Measurements from ENCODE around the gene DAPK2.

DAPK2 gene

DNA sequence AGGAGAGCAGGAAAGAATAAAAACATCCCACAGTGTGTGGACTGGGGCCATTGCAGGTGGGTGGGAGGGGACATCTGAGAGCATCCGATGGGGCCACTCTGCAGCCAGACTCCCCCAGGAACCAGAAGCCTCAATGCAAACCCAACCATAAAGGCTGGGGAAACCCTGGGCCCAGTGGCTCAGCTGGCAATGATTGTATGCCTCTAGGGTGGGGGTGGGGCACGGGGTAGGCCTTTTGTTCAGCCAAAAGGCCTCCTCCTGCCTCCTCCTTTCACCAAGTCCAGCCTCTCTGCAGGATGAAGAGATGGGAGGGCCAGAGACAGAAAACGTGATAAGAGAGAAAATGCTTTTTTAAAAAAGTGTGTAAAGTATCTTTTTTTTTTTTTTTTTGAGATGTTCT lies 167.1 kb downstream of the DAPK2 start:
- in situ Hi-C loops (cut with MboI; ENCODE audit: low sequenced_read_pairs), result no loop called here

DNA sequence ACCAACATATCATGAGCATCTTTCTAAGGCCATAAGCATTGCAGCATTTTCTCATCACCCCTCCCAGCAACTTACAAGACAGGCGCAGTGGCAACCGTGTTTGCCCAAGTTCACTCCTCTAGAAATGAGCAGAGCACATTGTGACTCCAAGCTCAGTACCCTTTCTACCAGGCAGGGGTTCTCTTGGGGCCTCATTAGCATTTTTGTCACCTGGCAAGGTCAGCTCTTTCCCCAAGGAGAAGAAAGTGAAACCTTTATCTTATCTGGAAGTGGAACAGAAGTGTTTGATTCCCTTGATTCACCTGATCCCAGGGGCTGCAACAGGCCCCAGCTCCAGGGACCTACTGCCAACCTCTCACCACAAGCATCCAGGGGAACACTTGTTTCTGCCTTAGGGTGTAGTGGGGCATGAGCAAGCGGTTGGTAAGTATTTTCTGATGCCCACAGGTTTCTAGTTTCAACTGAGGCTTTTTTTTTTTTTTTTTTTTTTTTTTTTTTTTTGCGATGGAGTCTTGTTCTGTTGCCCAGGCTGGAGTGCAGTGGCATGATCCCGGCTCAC lies 168.5 kb downstream of the DAPK2 start:
- in situ Hi-C loops (cut with MboI; ENCODE audit: low sequenced_read_pairs), result no loop called here

DNA sequence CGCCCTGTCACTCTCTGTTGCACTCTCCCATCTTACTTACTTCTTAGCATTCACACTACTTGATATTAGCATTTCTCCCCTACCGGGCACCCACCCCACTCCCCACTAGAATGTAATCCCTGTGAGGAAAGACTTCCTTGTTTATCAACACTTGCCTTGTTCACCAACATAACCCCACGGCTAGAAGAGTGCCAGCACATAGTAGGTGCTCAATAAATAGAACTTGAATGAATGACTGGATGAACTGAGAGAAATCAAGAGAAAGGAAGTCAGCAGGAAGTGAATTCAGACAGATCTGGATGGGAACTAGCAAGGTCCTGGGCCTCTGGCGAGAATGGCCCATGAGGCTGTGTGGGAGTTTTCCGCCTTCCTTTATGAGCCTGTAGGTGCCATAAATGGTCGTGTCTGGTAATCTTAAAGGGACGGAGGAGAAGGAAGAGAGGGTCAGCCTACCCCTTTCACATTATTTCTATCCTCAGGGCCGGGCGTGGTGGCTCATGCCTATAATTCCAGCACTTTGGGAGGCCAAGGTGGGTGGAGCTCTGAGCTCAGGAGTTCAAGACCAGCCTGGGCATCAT lies 170.1 kb downstream of the DAPK2 start:
- in situ Hi-C loops (cut with MboI; ENCODE audit: low sequenced_read_pairs), result no loop called here

DNA sequence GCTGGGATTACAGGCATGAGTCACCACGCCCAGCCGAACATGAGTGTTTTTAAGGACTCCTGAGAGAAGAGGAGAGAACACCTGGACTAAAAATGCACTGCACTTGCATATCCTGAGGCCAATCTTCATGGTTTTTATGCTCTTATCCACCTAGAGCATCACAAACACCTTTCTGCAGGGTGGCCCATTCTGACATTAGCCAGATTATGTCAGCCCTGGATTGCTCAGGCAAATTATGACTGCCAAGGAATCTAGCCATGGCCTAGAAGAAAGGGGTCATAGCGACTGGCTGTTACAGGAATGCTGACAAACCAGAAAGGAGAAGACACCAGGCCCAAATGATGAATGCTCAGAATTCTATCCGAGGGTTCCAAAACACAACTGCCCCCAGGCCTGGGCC lies 171.7 kb downstream of the DAPK2 start:
- in situ Hi-C loops (cut with MboI; ENCODE audit: low sequenced_read_pairs), result no loop called here

DNA sequence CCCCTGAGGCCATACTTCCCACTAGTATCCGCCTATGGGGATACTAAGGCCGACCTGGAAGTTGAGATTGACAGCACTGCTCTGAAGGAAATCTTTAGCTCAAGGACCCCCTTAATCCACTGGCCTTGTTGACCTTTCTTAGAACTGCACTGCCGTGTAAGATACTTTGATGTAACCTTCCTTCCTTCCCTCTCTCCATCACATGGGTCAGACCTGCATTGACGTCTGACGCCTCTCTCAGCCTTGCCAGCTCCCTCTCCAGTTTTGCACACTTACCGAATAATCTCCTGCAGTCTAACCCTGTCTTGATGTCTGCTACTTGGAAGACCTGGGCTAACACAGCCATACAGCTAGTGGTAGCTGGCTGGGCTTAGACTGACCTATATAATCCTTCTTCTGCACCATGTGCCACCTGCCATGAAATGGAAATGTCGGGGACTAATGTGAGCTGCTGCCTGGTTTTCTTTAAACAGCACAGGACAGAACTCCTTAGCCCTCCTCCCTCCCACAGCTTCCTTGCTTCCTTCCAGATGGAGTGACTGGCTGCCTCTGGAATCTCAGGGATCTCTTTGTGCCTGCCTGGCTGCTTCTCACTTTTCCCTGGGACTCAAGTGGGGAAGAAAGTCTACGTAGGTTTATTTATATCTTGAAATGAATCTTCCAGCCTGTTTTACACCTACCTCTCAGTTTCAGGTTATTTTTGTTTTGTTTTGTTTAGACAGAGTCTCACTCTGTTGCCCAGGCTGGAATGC lies 173.3 kb downstream of the DAPK2 start:
- in situ Hi-C loops (cut with MboI; ENCODE audit: low sequenced_read_pairs), result no loop called here

DNA sequence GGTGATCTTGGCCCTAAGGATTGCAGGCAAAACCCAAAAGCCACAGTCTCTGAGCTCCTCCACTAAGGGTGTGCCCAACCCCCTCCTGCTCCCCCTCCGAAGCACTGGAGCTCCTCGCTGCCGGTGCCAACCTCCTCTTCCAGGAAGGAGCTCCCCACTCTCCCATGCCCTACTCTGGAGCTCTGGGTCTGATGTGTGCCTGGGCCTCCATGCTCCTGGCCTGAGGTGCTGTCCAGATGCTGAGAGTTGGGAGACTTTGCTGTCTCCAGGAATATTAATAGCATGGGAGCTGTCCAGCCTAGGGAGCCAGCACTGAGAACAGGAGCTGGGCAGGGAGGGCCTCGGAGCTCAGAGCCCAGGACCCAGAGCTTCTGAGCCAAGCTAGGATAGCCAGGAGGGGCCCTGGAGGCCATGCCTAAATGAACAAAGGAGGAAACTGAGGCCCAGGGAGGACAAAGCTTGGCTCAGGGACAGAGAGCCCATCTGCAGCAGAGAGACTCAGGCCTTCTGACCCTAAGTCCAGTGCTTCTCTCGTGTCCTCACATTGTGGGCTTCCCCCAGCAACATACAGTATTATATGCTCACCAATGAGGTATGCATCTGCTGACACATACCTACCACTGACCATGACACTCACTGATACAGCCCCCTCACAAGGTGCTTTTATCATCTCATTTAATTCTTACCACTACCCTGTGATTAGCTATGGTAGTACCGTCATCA lies 175.6 kb downstream of the DAPK2 start:
- in situ Hi-C loops (cut with MboI; ENCODE audit: low sequenced_read_pairs), result no loop called here

DNA sequence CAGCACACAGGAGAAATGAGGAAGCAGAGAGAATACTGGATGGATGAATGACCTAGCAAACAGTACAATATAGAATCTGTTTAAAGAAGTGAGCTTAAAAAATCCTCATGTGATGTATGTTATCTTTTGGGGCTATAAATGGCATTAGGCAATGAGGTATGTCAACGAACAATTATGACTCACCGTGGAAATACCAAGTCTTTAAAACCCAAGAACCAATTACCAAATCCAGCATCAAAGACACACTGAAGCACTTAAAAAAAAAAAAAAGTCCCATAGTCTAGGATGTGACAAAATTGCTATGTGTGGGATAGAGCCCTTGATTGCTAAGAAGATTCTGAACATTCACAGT lies 176.3 kb downstream of the DAPK2 start:
- in situ Hi-C loops (cut with MboI; ENCODE audit: low sequenced_read_pairs), result no loop called here

DNA sequence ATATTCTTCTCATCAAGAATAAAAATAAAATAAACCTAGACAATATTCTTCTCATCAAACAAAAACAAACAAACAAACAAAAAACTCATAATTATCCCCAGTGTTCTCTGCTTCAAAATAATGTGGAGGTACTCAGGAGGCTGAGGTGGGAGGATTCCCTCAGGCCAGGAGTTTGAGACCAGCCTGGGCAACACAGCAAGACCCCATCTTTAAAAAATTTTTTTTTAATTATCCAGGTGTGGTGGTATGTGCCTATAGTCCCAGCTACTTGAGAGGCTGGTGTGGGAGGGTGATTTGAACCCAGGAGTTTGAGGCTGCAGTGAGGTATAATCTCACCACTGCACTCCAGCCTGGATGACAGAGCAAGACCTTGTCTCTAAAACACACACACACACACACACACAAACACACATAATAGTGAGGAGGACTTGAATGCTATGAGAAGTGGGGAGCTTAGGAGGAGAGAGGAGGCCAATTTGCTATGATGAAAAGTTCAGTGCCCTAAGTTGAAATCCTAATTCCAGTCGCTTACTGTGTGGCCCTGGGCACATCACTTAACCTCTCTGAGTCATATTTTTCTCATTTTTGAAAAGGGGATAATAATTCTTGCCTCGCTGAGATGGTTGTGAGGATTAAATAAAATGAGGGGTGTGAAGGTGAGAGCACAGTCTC lies 176.8 kb downstream of the DAPK2 start:
- in situ Hi-C loops (cut with MboI; ENCODE audit: low sequenced_read_pairs), result no loop called here

DNA sequence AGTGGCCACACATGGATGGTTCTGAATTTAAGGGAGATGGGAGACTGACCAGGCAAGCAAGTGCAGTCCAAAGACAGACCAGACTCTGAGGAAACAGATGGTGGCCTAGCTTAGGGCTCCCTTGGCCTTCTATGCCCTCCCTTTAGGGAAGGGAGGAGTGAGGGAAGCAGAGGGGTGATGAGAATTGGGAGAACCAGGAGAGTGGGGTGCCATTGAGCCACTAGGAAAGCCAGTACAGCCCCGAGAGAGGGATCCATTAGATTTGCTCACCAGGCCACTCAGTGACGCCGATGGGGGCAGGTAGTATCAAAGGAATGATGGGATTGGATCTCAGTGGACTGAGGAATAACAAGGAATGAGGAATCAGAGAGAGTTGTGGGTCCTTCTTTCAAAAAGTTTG lies 182.1 kb downstream of the DAPK2 start:
- in situ Hi-C loops (cut with MboI; ENCODE audit: low sequenced_read_pairs), result no loop called here

DNA sequence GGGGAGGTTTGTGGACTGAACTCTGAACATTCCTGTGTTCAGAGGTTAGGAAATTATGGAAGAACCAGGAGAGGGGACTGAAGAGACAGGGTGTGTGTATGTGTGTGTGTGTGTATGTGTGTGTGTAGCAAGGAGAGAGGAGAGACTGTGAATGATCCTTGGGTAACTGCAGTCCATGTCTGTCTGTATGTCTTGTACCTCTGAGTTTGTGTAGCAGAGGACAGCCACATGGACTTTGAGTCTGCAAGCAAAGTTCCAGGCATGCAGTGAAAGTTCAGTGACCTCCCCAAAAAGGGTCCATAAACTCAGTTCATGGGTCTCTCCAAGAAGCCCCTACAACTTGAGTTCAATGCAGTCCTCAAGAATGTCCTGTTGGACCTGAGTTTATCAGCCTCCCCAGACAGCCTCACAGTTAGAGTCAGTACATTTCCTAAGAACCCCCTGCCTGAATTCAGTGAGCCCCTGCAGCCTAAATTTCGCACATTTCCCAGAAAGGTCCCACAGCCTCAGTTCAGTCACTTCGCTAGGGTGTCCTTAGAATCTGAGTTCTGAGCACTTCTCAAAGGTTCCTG lies 184.3 kb downstream of the DAPK2 start:
- in situ Hi-C loops (cut with MboI; ENCODE audit: low sequenced_read_pairs), result no loop called here

DNA sequence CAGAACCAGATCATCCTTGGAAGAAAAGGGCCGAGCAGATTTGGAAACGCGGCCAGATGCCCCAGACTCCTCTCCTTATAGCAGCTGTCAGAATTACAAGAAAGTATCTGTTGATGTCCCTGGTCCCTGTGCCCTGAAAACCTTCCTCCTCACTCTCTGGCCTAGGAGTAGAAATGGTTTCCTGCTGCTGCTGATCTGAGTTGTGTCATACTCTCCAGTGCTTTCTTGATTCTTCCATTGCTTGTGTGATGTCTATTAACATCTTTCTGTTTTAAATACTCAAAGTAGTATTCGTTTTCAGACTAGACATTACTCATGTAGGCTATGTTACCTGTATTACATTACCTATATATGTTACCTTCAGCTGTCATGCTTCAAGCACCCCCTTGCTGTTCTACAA lies 185.7 kb downstream of the DAPK2 start:
- in situ Hi-C loops (cut with MboI; ENCODE audit: low sequenced_read_pairs), result no loop called here

DNA sequence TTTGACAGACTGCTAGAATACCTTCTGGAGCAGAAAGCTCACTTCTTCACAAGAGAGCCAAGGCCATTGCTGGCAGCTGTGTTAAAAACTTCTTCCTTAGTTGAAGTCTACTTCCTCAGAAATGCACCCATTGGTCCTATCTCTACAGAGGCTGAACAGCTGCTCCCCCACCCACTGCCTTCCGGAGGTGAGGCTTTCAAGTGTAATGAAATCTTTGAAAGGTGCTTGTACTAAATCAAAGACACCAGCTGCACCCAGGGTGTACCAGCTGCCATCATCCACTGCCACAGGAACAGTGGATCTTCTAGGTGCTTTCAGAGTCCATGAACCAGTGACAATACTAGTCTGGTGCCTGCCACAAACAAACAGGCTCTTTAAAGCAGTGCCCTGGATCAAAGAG lies 186.1 kb downstream of the DAPK2 start:
- in situ Hi-C loops (cut with MboI; ENCODE audit: low sequenced_read_pairs), result no loop called here

DNA sequence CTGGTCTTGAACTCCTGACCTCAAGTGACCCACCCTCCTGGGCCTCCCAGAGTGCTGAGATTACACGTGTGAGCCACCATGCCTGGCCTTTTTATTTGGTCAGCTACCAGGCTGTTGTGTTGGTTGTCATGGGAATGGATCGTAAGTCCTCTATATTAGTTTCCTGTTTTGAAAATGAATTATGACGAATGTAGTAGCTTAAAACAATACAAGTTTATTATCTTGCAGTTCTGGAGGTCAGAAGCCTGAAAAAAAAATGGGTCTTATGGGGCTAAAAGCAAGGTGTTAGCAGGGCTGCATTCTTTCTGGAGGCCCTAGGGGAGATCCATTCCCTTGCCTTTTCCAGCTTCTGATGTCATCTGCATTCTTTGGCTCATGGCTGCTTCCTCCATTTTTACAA lies 187.4 kb downstream of the DAPK2 start:
- in situ Hi-C loops (cut with MboI; ENCODE audit: low sequenced_read_pairs), result no loop called here

DNA sequence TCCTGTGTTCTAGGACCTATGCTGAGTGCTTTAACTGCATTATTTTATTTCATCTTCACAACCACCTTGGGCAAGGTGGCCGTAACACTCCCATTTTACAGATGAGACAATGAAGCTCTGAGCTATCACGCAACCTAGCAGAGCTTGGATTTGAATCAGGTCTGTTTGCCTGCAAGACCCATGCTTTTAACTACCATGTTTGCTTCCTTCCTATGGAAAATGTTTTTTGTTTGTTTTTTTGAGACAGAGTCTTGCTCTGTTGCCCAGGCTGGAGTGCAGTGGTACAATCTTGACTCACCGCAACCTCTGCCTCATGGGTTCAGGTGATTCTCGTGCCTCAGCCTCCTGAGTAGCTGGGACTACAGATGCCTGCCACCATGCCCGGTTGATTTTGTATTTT lies 187.8 kb downstream of the DAPK2 start:
- in situ Hi-C loops (cut with MboI; ENCODE audit: low sequenced_read_pairs), result no loop called here

DNA sequence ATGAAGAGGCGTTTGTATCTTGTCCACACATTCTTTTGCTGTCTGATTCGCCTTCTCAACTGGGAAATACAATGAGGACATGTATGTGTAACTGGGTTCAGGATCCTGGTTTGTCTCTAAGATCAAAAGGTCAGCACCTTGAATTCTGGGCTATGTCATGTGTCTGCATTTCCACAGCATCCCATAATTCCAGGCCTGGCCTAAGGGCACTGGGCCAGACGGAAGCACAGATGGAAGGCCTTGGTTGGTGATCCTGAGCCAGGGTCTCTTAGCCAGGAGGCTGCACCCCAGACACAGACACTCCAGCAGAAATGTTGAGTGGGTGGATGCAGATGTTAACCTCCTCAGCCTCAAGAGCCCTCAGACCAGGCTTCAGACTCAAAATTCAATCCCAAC lies 188.8 kb downstream of the DAPK2 start:
- in situ Hi-C loops (cut with MboI; ENCODE audit: low sequenced_read_pairs), result no loop called here

Measured in HL-60/S4 (cell line).